ENCODE measurements around the gene SLC4A1. TPM values are rescaled to one million over a fixed set of nuclear protein-coding genes. Genes with fewer than 3 reads are reported as not detected.

SLC4A1 gene
- total RNA-seq, 4 donors from 2014 or later: 2.4 TPM; not detected in 3

DNA sequence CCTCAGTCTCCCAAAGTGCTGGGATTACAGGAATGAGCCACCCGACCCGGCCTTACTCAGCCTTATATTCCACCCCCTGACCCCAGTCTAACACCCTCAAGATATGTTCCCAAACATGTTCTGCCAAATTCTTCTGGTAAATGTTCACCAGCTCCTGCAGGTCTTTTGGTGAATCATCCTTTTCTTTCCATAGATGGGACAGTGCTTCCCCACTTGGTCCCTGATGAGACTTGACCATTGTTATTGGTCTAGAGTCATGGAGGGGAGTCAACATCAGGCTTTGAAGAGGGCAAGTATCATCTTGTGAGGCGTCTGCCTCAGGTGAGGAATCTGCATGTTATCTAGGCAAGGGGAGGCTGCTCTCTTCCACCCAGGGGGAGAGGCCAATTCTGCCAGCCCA lies 30.0 kb upstream of the SLC4A1 start:
- intact Hi-C loops (cut with DNase I; ENCODE audit: low total_unique reads): no loop called here
- no peak for DNase-seq (ENCODE audit: low spot score in 2 of 2)
- H3K4me3 ChIP-seq (ENCODE audit: low read depth, poor library complexity, severe bottlenecking): no peak overlapping the region
- whole genome bisulfite sequencing, 2 donors: 61 to 65% methylated on average over 3 of the region's 3 CpGs
- TF ChIP-seq, protein P1, sequence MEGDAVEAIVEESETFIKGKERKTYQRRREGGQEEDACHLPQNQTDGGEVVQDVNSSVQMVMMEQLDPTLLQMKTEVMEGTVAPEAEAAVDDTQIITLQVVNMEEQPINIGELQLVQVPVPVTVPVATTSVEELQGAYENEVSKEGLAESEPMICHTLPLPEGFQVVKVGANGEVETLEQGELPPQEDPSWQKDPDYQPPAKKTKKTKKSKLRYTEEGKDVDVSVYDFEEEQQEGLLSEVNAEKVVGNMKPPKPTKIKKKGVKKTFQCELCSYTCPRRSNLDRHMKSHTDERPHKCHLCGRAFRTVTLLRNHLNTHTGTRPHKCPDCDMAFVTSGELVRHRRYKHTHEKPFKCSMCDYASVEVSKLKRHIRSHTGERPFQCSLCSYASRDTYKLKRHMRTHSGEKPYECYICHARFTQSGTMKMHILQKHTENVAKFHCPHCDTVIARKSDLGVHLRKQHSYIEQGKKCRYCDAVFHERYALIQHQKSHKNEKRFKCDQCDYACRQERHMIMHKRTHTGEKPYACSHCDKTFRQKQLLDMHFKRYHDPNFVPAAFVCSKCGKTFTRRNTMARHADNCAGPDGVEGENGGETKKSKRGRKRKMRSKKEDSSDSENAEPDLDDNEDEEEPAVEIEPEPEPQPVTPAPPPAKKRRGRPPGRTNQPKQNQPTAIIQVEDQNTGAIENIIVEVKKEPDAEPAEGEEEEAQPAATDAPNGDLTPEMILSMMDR (IDR thresholded peaks at IDR 0.05): no peak
- TF ChIP-seq POLR2A (IDR thresholded peaks at IDR 0.05): no peak

DNA sequence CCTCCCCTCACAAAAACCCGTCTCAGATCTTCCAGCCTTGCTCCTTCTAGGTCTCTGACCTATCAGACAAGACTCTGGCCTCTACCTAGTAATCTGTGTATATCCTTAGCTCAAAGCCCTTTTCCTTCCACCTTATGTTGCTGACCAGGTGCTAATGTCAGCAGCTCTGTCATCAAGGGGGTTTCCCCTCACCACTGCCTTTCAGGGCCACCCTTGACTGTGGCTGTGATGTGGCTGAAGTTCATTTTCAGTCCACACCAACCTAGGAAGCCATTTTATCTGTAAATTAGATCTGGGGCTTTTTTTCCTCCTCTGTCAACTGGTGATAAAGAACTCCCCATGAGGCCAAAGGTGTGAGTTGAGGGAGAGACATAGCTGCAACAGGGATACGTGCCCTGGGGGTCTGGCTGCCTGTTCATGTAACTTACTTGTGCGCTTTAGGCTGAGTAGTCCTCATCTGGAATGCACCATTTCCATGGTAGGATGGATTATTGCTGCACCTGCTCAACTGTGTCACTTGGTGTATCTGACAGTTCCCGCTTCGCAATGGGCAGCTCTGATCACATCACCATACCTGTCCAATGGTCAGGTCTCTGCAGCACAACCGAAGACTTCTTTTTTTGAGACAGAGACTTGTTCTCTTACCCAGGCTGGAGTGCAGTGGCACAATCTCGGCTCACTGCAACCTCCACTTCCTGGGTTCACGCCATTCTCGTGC lies 25.7 kb upstream of the SLC4A1 start:
- no peak for DNase-seq (ENCODE audit: low spot score in 2 of 2)
- no peak overlapping the region for H3K4me3 ChIP-seq (ENCODE audit: low read depth, poor library complexity, severe bottlenecking)
- TF ChIP-seq POLR2A (IDR thresholded peaks at IDR 0.05): no peak
- intact Hi-C loops (cut with DNase I; ENCODE audit: low total_unique reads): no loop called here
- 89 to 91% methylated on average over 9 of the region's 9 CpGs for WGBS, 2 donors

DNA sequence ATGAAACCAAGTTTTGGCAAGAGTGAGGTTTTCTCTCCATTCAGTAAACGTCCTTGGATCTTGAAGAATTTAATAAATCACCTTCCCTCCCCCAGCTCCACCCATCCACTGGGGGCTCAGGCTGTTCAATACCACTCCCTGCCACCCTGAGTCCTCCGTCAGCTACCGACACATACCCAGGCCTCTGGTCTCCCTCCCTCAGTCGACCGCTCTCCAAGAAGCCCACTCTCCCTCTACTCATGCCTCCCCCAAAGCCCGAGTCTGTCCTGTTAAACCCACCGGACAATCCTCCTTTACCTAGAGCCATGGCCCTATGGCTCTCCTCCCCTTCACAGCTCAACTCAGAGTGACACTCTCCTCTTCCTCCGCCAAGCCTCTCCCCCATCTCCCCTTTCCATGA lies 19.7 kb upstream of the SLC4A1 start:
- no peak for TF ChIP-seq POLR2A (IDR thresholded peaks at IDR 0.05)
- TF ChIP-seq, protein P1 (IDR thresholded peaks at IDR 0.05): no peak
- intact Hi-C loops (cut with DNase I; ENCODE audit: low total_unique reads): no loop called here
- DNase-seq (ENCODE audit: low spot score in 2 of 2): no peak
- no peak overlapping the region for H3K4me3 ChIP-seq (ENCODE audit: low read depth, poor library complexity, severe bottlenecking)
- WGBS, 2 donors: 75 to 78% methylated on average over 8 of the region's 8 CpGs

DNA sequence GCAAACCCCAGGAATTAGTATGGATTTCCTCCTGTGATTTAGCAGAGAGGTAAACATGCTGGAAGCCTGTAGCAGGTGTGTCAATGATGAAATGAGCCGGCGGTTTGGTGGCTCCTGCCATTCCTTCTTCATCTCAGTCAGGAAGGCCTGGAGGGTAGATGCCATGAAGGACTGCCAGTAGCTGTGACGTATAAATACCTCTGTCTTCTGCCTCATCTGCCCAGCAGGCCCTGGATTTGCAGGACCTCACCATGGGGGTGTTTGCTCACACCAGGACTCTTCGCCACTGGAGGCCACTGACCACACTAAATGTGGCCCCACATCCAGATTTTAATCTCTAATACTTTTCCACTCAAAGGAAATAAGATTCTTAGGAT lies 16.1 kb upstream of the SLC4A1 start:
- DNase-seq (ENCODE audit: low spot score in 2 of 2): no peak
- 86 to 87% methylated on average over 4 of the region's 4 CpGs for WGBS, 2 donors
- H3K4me3 ChIP-seq (ENCODE audit: low read depth, poor library complexity, severe bottlenecking): no peak overlapping the region
- intact Hi-C loops (cut with DNase I; ENCODE audit: low total_unique reads): no loop called here
- TF ChIP-seq, protein P1 (IDR thresholded peaks at IDR 0.05): no peak
- TF ChIP-seq POLR2A (IDR thresholded peaks at IDR 0.05): no peak

DNA sequence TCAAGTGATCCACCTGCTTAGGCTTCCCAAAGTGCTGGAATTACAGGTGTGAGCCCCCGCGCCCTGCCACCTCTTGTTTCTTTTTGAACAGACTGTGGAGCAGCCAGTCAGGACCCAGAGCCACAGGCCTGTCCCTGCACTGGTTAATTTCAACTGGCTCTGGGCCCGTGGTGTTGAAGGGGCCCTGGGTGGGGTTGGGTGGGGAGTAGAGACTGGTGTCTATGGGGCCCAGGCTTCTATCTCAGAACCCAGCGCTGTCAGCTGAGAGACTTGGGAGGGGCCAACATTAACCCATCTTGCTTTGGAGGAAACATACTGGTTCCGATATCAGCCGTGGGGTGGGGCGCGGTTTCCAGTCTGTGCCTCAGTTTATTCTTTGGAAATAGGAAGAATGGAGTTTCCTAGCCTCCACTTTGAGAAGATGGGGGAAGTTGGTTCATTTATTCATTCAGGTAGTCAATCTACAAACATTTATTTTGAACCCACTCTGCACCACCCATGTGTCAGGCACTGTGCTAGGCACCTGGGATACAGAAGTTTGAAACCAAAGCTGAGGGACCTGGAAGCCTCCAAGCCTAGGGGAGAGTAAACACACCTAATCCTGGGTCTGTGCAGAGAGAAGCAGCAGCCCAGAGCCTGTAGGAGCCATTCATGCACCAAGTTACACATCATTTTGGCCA lies 15.5 kb upstream of the SLC4A1 start:
- intact Hi-C loops (cut with DNase I; ENCODE audit: low total_unique reads): no loop called here
- TF ChIP-seq, protein P1 (IDR thresholded peaks at IDR 0.05): no peak
- TF ChIP-seq POLR2A (IDR thresholded peaks at IDR 0.05): no peak
- WGBS, 2 donors: 86% methylated on average over 8 of the region's 8 CpGs
- H3K4me3 ChIP-seq (ENCODE audit: low read depth, poor library complexity, severe bottlenecking): no peak overlapping the region
- no peak for DNase-seq (ENCODE audit: low spot score in 2 of 2)

DNA sequence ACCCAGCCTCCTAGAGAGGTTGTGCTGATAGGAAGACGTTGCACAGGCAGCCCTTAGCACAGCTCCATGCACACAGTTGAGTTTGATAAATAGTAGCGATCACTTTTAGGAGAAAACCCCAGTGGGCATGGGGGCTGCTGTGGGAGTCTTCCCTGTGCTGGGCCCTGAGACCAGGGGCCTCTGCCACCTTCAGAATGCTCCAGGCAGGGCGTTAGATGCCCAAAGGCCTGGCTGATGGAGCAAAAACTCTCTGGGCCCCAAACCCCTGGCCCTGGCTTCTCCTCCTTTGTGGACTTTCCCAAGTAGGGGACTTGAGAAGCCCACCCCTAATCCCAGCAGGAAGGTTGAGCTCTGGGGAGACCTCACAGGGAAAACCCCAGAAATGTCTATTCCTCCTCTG lies 14.3 kb upstream of the SLC4A1 start:
- intact Hi-C loops (cut with DNase I; ENCODE audit: low total_unique reads): no loop called here
- no peak for DNase-seq (ENCODE audit: low spot score in 2 of 2)
- no peak overlapping the region for H3K4me3 ChIP-seq (ENCODE audit: low read depth, poor library complexity, severe bottlenecking)
- no peak for TF ChIP-seq POLR2A (IDR thresholded peaks at IDR 0.05)
- TF ChIP-seq, protein P1 (IDR thresholded peaks at IDR 0.05): no peak
- 77 to 91% methylated on average over 3 of the region's 3 CpGs for WGBS, 2 donors
